OCI-LY3 (cell line): ENCODE data around the gene SAPCD2.

Experiments
- H2AFZ ChIP-seq: fragments of 200-600, 300-600 bp; shearing (Covaris generic); 2 replicates; pipeline ENCODE4 v1.6.0; 2014; ENCODE audit warnings: antibody characterized with exemption, low read depth, low read length
- H3K27ac ChIP-seq: fragments of 200-600, 300-600 bp; sonication (generic); 2 replicates; pipeline ENCODE4 v1.5.1; 2014; ENCODE audit warnings: mild to moderate bottlenecking, low read length, moderate library complexity, mixed read lengths
- H3K27me3 ChIP-seq: fragments of 200-600, 300-600 bp; sonication (generic); 2 replicates; pipeline ENCODE4 v1.6.1; 2014; ENCODE audit warnings: low read depth, low read length, mixed read lengths
- H3K36me3 ChIP-seq: fragments of 200-600, 300-600 bp; sonication (generic); replicated peaks from 2 replicates; pipeline ENCODE3; 2014; ENCODE audit warnings: low read depth, low read length, mixed read lengths
- H3K4me1 ChIP-seq: fragments of 300-600, 200-600 bp; sonication (generic); 2 replicates; pipeline ENCODE4 v1.6.1; 2014; ENCODE audit warnings: low read length, mixed read lengths
- H3K4me2 ChIP-seq: fragments of 200-600, 300-600 bp; sonication (generic); 2 replicates; pipeline ENCODE4 v1.6.1; 2014; ENCODE audit warnings: low read length, mixed read lengths
- H3K4me3 ChIP-seq: fragments of 300-600, 200-600 bp; sonication (generic); 2 replicates; pipeline ENCODE4 v1.5.1; 2014; ENCODE audit warnings: antibody characterized with exemption, mild to moderate bottlenecking, low read length, moderate library complexity
- H3K79me2 ChIP-seq: fragments of 300-600, 200-600 bp; shearing (Covaris generic); 2 replicates; pipeline ENCODE4 v1.6.1; 2014; ENCODE audit warnings: mild to moderate bottlenecking, low read length, mixed read lengths
- H3K9ac ChIP-seq: fragments of 300-600, 200-600 bp; shearing (Covaris generic); 2 replicates; pipeline ENCODE4 v1.6.0; 2014; ENCODE audit warnings: mild to moderate bottlenecking, low read length, moderate library complexity
- H3K9me3 ChIP-seq: fragments of 200-600, 300-600 bp; shearing (Covaris generic); 2 replicates; pipeline ENCODE4 v1.6.1; 2014; ENCODE audit warnings: low read length, mixed read lengths; ENCODE audit not compliant: insufficient read depth
- H4K20me1 ChIP-seq: fragments of 200-600, 300-600 bp; sonication (generic); 2 replicates; pipeline ENCODE4 v1.6.1; 2016; ENCODE audit warnings: low read length, mixed read lengths; ENCODE audit not compliant: insufficient read depth
- CTCF ChIP-seq: fragments of 200-600, 300-600 bp; sonication (generic); IDR thresholded peaks from 2 replicates; pipeline ENCODE4 v1.5.1; 2014; ENCODE audit warnings: antibody characterized with exemption, low read length, low read depth
- EZH2phosphoT487 ChIP-seq: fragments of 200-600 bp; shearing (Covaris generic); IDR thresholded peaks from 2 replicates; pipeline ENCODE4 v1.6.1; 2018; ENCODE audit warnings: antibody characterized with exemption, mixed run types, low read depth

SAPCD2 gene

DNA sequence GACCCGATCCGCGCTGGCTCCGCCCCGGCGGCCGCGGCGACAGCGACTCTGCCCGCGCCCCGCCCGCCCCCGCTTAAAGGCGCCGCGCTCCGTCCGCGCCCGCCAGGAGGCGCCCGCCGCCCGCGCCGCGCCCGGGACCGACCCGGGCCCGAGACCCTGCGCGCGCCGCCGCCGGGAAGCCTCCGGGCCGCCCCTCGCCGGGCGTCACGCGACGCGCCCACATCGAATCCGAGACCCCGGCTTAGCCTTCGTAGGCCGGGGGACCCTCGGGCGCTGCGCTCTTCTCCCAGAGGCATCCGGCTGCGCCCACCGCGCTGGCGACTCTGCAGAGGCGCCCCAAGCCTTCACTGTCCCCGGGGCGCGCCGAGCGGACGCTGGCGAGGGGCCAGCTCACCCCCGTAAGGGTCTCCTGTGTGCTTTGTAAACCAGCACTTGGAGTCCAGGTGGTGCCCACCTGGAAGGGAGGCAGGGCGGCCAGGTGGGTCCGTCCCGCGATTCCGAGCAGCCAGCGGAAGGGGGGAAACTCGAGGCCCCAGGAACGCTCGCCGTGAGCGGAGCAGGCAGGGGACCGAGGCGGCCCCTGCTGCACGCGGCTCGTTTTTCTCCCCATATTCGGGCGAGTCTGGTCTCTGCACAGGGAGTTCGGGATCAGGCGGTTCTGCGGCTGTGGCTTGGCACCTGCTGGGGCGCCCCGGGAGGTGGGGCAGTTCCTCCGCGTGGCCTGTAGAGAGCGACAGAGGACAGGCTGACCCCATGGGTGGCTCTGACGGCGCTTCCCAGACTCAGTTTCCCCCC, 41.9 kb downstream of the SAPCD2 start:
- Histone ChIP-seq H3K4me1 (peaks cover 35% of the 10 kb centered on the region), H3K4me3 (peak overlapping the region; percentile 88), H3K4me2 (peak overlapping the region; percentile 97), H3K27ac (no peak overlapping the region), H3K27me3 (peaks cover 6% of the 10 kb centered on the region), H3K36me3 (no peaks in the 10 kb centered on the region), H3K79me2 (no peaks in the 10 kb centered on the region), H2AFZ (peak overlapping the region; percentile 62; the same call in 1 of the 2 replicates), H3K9me3 (no peaks in the 10 kb centered on the region), H4K20me1 (no peaks in the 10 kb centered on the region), H3K9ac (peak overlapping the region; percentile 64)
- TF ChIP-seq CTCF (peak; percentile 43), EZH2phosphoT487 (no peak)

GRCh38 chr9:137027369-137028262, 42.7 kb downstream of the SAPCD2 start, which contains the start of gene ABCA2:
Gene ABCA2, minus strand, starts transcription at chr9:137028237. Its CDS starts 97 bp downstream, at chr9:137028140.
- no peak for TF ChIP-seq EZH2phosphoT487
- no peak for TF ChIP-seq CTCF
- H3K4me1 ChIP-seq = peaks cover 30% of the 10 kb centered on the region
- H2AFZ ChIP-seq = peak within 1 kb of the TSS; percentile 62; the same call in 1 of the 2 replicates
- peak within 1 kb of the TSS; percentile 97 for H3K4me2 ChIP-seq
- peaks cover 6% of the 10 kb centered on the region for H3K27me3 ChIP-seq
- H3K27ac ChIP-seq = no peak within 1 kb of the TSS
- no peaks in the 10 kb centered on the region for H3K9me3 ChIP-seq
- no peaks in the 10 kb centered on the region for H3K79me2 ChIP-seq
- no peaks in the 10 kb centered on the region for H3K36me3 ChIP-seq
- H3K9ac ChIP-seq = peak within 1 kb of the TSS; percentile 64
- no peaks in the 10 kb centered on the region for H4K20me1 ChIP-seq
- peak within 1 kb of the TSS; percentile 88 for H3K4me3 ChIP-seq

- Histone ChIP-seq H3K27me3 (peaks cover 6% of the 10 kb centered on the region), H3K4me3 (no peak overlapping the region), H3K9me3 (no peaks in the 10 kb centered on the region), H3K4me1 (peaks cover 22% of the 10 kb centered on the region), H3K79me2 (no peaks in the 10 kb centered on the region), H2AFZ (no peak overlapping the region), H4K20me1 (no peaks in the 10 kb centered on the region), H3K27ac (no peak overlapping the region), H3K4me2 (no peak overlapping the region), H3K36me3 (no peaks in the 10 kb centered on the region), H3K9ac (no peak overlapping the region)
- no peak for TF ChIP-seq EZH2phosphoT487
- TF ChIP-seq CTCF = no peak
These were observed 43.5 kb downstream of the SAPCD2 start for GRCh38 chr9:137026828-137027227.

DNA sequence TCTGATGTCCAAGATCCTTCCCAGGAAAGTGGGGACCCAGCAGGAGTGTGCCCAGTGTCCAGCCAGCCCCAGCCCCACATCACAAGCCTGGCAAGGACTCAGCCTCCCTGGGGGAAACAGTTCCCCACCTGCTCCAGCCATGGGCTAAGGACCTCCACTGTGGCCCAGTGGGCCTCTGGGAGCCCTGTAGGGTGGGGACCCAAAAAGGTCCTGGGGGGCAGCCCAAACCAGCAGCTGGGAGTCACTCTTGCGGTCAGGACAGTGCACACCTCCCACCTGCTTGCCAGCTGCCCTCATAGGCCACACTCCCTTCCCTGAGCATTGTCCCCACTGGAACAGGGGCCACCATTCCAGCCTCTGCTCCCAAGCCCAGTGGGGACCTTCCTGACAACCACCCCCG, 44.0 kb downstream of the SAPCD2 start:
- Histone ChIP-seq H4K20me1 (no peaks in the 10 kb centered on the region), H3K9me3 (no peaks in the 10 kb centered on the region), H3K4me3 (no peak overlapping the region), H3K27ac (no peak overlapping the region), H2AFZ (no peak overlapping the region), H3K79me2 (no peaks in the 10 kb centered on the region), H3K9ac (no peak overlapping the region), H3K4me2 (no peak overlapping the region), H3K36me3 (no peaks in the 10 kb centered on the region), H3K27me3 (peaks cover 6% of the 10 kb centered on the region), H3K4me1 (peaks cover 20% of the 10 kb centered on the region)
- TF ChIP-seq CTCF (no peak), EZH2phosphoT487 (no peak)
